ENCODE measurements around the gene PFKM.

DNA sequence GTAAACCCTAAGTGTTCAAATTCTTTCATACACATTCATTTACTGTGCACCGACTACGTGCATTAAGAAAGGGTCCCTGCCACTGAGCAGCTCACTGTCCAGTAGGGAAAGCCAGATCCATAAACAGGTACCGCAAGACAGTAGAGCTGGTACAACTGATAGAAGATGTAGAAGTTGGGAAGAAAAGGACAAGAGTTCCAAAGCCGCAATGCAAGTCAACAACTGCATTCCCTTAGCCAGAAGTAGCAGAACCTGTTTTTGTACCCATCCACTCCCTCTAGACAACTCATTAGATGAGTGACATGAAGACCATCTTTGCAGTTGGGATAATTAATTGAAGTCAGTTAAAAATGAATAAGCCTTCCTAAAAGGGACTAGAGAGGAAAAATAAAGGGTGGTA, 14.6 kb upstream of the PFKM start:
- no peak for TF ChIP-seq SIN3A (IDR thresholded peaks at IDR 0.05; ENCODE audit: borderline replicate concordance in 2 of 2, control insufficient read depth in 1 of 2, low read depth in 2 of 2, low read length in 2 of 2)
- TF ChIP-seq, protein P1, sequence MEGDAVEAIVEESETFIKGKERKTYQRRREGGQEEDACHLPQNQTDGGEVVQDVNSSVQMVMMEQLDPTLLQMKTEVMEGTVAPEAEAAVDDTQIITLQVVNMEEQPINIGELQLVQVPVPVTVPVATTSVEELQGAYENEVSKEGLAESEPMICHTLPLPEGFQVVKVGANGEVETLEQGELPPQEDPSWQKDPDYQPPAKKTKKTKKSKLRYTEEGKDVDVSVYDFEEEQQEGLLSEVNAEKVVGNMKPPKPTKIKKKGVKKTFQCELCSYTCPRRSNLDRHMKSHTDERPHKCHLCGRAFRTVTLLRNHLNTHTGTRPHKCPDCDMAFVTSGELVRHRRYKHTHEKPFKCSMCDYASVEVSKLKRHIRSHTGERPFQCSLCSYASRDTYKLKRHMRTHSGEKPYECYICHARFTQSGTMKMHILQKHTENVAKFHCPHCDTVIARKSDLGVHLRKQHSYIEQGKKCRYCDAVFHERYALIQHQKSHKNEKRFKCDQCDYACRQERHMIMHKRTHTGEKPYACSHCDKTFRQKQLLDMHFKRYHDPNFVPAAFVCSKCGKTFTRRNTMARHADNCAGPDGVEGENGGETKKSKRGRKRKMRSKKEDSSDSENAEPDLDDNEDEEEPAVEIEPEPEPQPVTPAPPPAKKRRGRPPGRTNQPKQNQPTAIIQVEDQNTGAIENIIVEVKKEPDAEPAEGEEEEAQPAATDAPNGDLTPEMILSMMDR (IDR thresholded peaks at IDR 0.05 in 2 of 3, conservative IDR thresholded peaks at IDR 0.05 in 1 of 3; ENCODE audit: insufficient read depth in 2 of 3, low read depth in 1 of 3, low read length in 3 of 3): no peak
- no peak for TF ChIP-seq BMI1 (IDR thresholded peaks at IDR 0.05; ENCODE audit: low read length)
- TF ChIP-seq NFE2L1 (tag; IDR thresholded peaks at IDR 0.05; ENCODE audit: borderline replicate concordance, low read depth): no peak
- TF ChIP-seq ZNF134 (CRISPR knock-in tag; conservative IDR thresholded peaks at IDR 0.05): no peak
- TF ChIP-seq POLR2AphosphoS5 (IDR thresholded peaks at IDR 0.05; ENCODE audit: control insufficient read depth, insufficient read depth, low read depth, low read length): no peak
- no peak for TF ChIP-seq NFE2 (IDR thresholded peaks at IDR 0.05; ENCODE audit: low read depth)
- no peak for TF ChIP-seq CBX5 (IDR thresholded peaks at IDR 0.05; ENCODE audit: borderline replicate concordance, low read depth)
- TF ChIP-seq ELF4 (CRISPR knock-in tag; IDR thresholded peaks at IDR 0.05): no peak
- TF ChIP-seq, protein P2, sequence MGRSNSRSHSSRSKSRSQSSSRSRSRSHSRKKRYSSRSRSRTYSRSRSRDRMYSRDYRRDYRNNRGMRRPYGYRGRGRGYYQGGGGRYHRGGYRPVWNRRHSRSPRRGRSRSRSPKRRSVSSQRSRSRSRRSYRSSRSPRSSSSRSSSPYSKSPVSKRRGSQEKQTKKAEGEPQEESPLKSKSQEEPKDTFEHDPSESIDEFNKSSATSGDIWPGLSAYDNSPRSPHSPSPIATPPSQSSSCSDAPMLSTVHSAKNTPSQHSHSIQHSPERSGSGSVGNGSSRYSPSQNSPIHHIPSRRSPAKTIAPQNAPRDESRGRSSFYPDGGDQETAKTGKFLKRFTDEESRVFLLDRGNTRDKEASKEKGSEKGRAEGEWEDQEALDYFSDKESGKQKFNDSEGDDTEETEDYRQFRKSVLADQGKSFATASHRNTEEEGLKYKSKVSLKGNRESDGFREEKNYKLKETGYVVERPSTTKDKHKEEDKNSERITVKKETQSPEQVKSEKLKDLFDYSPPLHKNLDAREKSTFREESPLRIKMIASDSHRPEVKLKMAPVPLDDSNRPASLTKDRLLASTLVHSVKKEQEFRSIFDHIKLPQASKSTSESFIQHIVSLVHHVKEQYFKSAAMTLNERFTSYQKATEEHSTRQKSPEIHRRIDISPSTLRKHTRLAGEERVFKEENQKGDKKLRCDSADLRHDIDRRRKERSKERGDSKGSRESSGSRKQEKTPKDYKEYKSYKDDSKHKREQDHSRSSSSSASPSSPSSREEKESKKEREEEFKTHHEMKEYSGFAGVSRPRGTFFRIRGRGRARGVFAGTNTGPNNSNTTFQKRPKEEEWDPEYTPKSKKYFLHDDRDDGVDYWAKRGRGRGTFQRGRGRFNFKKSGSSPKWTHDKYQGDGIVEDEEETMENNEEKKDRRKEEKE (IDR thresholded peaks at IDR 0.05; ENCODE audit: borderline replicate concordance in 1 of 2, control insufficient read depth in 1 of 2, low read depth in 2 of 2, low read length in 1 of 2): no peak
- TF ChIP-seq POLR2A (conservative IDR thresholded peaks at IDR 0.05): no peak
- TF ChIP-seq, protein P3, sequence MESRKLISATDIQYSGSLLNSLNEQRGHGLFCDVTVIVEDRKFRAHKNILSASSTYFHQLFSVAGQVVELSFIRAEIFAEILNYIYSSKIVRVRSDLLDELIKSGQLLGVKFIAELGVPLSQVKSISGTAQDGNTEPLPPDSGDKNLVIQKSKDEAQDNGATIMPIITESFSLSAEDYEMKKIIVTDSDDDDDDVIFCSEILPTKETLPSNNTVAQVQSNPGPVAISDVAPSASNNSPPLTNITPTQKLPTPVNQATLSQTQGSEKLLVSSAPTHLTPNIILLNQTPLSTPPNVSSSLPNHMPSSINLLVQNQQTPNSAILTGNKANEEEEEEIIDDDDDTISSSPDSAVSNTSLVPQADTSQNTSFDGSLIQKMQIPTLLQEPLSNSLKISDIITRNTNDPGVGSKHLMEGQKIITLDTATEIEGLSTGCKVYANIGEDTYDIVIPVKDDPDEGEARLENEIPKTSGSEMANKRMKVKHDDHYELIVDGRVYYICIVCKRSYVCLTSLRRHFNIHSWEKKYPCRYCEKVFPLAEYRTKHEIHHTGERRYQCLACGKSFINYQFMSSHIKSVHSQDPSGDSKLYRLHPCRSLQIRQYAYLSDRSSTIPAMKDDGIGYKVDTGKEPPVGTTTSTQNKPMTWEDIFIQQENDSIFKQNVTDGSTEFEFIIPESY (CRISPR knock-in tag; IDR thresholded peaks at IDR 0.05): no peak
